Superior temporal gyrus (tissue), 1 donor: ENCODE measurements around the gene AFF3.
"Not testable (repeated sequence)": the region's sequence is repeated elsewhere in the genome, so short reads cannot be mapped to it uniquely, and the experiment has no call there.

Experiments used
- DNase-seq: peaks from one replicate; pipeline ENCODE4 v3.0.0-alpha.2; 2016; ENCODE audit errors: extremely low spot score

AFF3 gene

GRCh38 chr2:99961196-99961913, 181.0 kb downstream of the AFF3 start:
- no peak for DNase-seq

GRCh38 chr2:99960790-99961189, 181.6 kb downstream of the AFF3 start:
- peak; percentile 15 for DNase-seq

GRCh38 chr2:99960291-99960690, 182.1 kb downstream of the AFF3 start:
- DNase-seq: no peak

GRCh38 chr2:99959261-99960014, 183.0 kb downstream of the AFF3 start:
- no peak for DNase-seq

GRCh38 chr2:99957332-99958133, 184.9 kb downstream of the AFF3 start:
- no peak for DNase-seq

- no peak for DNase-seq
These were observed 186.0 kb downstream of the AFF3 start for GRCh38 chr2:99956232-99957030.

- DNase-seq: no peak
These were observed 188.6 kb downstream of the AFF3 start for GRCh38 chr2:99953750-99954149.

- DNase-seq: no peak
These were observed 192.4 kb downstream of the AFF3 start for GRCh38 chr2:99949963-99950362.

GRCh38 chr2:99949530-99949929, 192.9 kb downstream of the AFF3 start:
- DNase-seq: no peak

- DNase-seq: no peak
These were observed 194.4 kb downstream of the AFF3 start for GRCh38 chr2:99948010-99948409.

- DNase-seq: not testable (repeated sequence)
These were observed 195.0 kb downstream of the AFF3 start for GRCh38 chr2:99947366-99947765.

GRCh38 chr2:99944019-99944418, 198.4 kb downstream of the AFF3 start:
- no peak for DNase-seq

GRCh38 chr2:99942561-99943347, 199.6 kb downstream of the AFF3 start:
- DNase-seq: no peak

GRCh38 chr2:99940963-99941362, 201.4 kb downstream of the AFF3 start:
- DNase-seq: no peak

GRCh38 chr2:99939135-99939534, 203.3 kb downstream of the AFF3 start:
- no peak for DNase-seq

- DNase-seq: no peak
These were observed 204.1 kb downstream of the AFF3 start for GRCh38 chr2:99938250-99938649.

- no peak for DNase-seq
These were observed 206.3 kb downstream of the AFF3 start for GRCh38 chr2:99936065-99936464.

- DNase-seq: no peak
These were observed 206.7 kb downstream of the AFF3 start for GRCh38 chr2:99935662-99936061.

- no peak for DNase-seq
These were observed 208.3 kb downstream of the AFF3 start for GRCh38 chr2:99933894-99934650.

- DNase-seq: not testable (repeated sequence)
These were observed 208.9 kb downstream of the AFF3 start for GRCh38 chr2:99933491-99933890.
